ENCODE results near the gene DENND6B. TPM values are rescaled to one million over a fixed set of nuclear protein-coding genes. Genes with fewer than 3 reads are reported as not detected.

DENND6B gene
- total and polyA plus RNA-seq, 2 of the 13 experiments (the other 11 are each of a cell fraction or from before 2014, with no cell fraction given), result 0.95 to 3.8 TPM

- in situ Hi-C loops (cut with HindIII; ENCODE audit: extremely low pct_ligation_motif_present, low pct_unique_long_range_greater_than_20kb) (loop anchor here (5.0 kb wide), 1 partner anchor 48 kb away; the partner anchor contains the start of gene DENND6B), intact Hi-C loops (cut with micrococcal nuclease; ENCODE audit: unreplicated experiment) (no loop called here)
- 0 out of 2 replicates have a peak, but pooled peaks cover 3% of the 10 kb centered on the region for H4K20me1 ChIP-seq (ENCODE audit: insufficient read depth, low read length)
- peaks cover 36 to 45% of the 10 kb centered on the region in 2 experiments; a peak in 4 of 5 replicates for H3K36me3 ChIP-seq (replicated peaks in 1 of 2; ENCODE audit: control insufficient read depth in 1 of 2, insufficient read depth in 2 of 2, low read length in 2 of 2)
- DNase-seq (ENCODE audit: low spot score) (no peak), FAIRE-seq (no peak), ATAC-seq (no peak)
- CTCF ChIA-PET (ENCODE audit: low intra/inter-chr PET ratio, low total read pairs), result interaction anchor here (1.0 to 1.3 kb wide), 2 partner anchors 48 to 63 kb away, joined by 3 to 4 read pairs; partner anchors contain the start of gene DENND6B
- BruUV-seq (replicated peaks), result no TSS peak
- no peak overlapping the region for H3K9ac ChIP-seq (ENCODE audit: insufficient read depth, low read depth, low read length)
- H3K27me3 ChIP-seq (ENCODE audit: control insufficient read depth in 1 of 2, insufficient read depth in 2 of 2, low read length in 2 of 2), result no peaks in the 10 kb centered on the region
- peaks cover 2% of the 10 kb centered on the region for H3K4me1 ChIP-seq (ENCODE audit: insufficient read depth, low read length)
- WGBS (ENCODE audit: low lambda C conversion rate), result 98% methylated on average over 18 of the region's 30 CpGs
- POLR2A ChIA-PET, result interaction anchor here (0.6 to 0.9 kb wide), 2 partner anchors 13 to 16 kb away, joined by 3 read pairs; no protein-coding TSS in a partner anchor
- no peaks in the 10 kb centered on the region for H3K9me3 ChIP-seq (ENCODE audit: low read length)
- no peaks in the 10 kb centered on the region for H3K79me2 ChIP-seq (ENCODE audit: insufficient read depth, low read length)
- no peak for TF ChIP-seq PTBP1 (IDR thresholded peaks at IDR 0.05; ENCODE audit: low read depth, low read length, poor library complexity, severe bottlenecking)
- TF ChIP-seq ZC3H13 (CRISPR knock-in tag; IDR thresholded peaks at IDR 0.05), result no peak
- no peak for TF ChIP-seq CENPX (CRISPR knock-in tag; IDR thresholded peaks at IDR 0.05)
- peak; percentile 35 for TF ChIP-seq AGO2 (optimal IDR thresholded peaks at IDR 0.05; ENCODE audit: low read depth, low read length)
- no peak for TF ChIP-seq ZNF547 (CRISPR knock-in tag; IDR thresholded peaks at IDR 0.05)
- TF ChIP-seq CC2D1A (CRISPR knock-in tag; IDR thresholded peaks at IDR 0.05), result no peak
- TF ChIP-seq CHD2 (IDR thresholded peaks at IDR 0.05; ENCODE audit: low read depth, low read length), result no peak
- TF ChIP-seq MNT (IDR thresholded peaks at IDR 0.05), result peak; percentile 85
- TF ChIP-seq TRIM24 (CRISPR knock-in tag; IDR thresholded peaks at IDR 0.05), result no peak
- no peak for TF ChIP-seq ZNF121 (CRISPR knock-in tag; IDR thresholded peaks at IDR 0.05)
- no peak for TF ChIP-seq ZNF501 (CRISPR knock-in tag; IDR thresholded peaks at IDR 0.05)
- no peak for TF ChIP-seq RBM39 (IDR thresholded peaks at IDR 0.05; ENCODE audit: low read depth, low read length, poor library complexity, severe bottlenecking)
- no peak for TF ChIP-seq ZNF605 (CRISPR knock-in tag; IDR thresholded peaks at IDR 0.05)
- TF ChIP-seq, protein P1, sequence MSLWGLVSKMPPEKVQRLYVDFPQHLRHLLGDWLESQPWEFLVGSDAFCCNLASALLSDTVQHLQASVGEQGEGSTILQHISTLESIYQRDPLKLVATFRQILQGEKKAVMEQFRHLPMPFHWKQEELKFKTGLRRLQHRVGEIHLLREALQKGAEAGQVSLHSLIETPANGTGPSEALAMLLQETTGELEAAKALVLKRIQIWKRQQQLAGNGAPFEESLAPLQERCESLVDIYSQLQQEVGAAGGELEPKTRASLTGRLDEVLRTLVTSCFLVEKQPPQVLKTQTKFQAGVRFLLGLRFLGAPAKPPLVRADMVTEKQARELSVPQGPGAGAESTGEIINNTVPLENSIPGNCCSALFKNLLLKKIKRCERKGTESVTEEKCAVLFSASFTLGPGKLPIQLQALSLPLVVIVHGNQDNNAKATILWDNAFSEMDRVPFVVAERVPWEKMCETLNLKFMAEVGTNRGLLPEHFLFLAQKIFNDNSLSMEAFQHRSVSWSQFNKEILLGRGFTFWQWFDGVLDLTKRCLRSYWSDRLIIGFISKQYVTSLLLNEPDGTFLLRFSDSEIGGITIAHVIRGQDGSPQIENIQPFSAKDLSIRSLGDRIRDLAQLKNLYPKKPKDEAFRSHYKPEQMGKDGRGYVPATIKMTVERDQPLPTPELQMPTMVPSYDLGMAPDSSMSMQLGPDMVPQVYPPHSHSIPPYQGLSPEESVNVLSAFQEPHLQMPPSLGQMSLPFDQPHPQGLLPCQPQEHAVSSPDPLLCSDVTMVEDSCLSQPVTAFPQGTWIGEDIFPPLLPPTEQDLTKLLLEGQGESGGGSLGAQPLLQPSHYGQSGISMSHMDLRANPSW (CRISPR knock-in tag; IDR thresholded peaks at IDR 0.05; ENCODE audit: borderline replicate concordance), result no peak
- no peak for TF ChIP-seq ZNF10 (CRISPR knock-in tag; IDR thresholded peaks at IDR 0.05; ENCODE audit: borderline replicate concordance, low read depth)
- TF ChIP-seq, protein P2, sequence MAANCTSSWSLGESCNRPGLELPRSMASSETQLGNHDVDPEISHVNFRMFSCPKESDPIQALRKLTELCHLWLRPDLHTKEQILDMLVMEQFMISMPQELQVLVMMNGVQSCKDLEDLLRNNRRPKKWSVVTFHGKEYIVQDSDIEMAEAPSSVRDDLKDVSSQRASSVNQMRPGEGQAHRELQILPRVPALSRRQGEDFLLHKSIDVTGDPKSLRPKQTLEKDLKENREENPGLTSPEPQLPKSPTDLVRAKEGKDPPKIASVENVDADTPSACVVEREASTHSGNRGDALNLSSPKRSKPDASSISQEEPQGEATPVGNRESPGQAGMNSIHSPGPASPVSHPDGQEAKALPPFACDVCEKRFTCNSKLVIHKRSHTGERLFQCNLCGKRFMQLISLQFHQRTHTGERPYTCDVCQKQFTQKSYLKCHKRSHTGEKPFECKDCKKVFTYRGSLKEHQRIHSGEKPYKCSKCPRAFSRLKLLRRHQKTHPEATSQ (CRISPR knock-in tag; IDR thresholded peaks at IDR 0.05; ENCODE audit: borderline replicate concordance), result no peak
- no peak overlapping the region for H2AFZ ChIP-seq (ENCODE audit: low read length)
- H3K27ac ChIP-seq (ENCODE audit: extremely low read length, insufficient read depth, low read length), result no peak overlapping the region
- no peak overlapping the region for H3K4me2 ChIP-seq (ENCODE audit: low read depth, low read length)
- no peak overlapping the region for H3K4me3 ChIP-seq (replicated peaks in 1 of 3; ENCODE audit: insufficient read depth in 1 of 3, low read depth in 2 of 3, low read length in 3 of 3)
Measured at GRCh38 chr22:50278956-50279619, 47.7 kb downstream of the DENND6B start.

Data from HepG2 (cell line).